GM10266 (cell line): ENCODE results near the gene SESN1.
"Not testable (repeated sequence)": the region's sequence is repeated elsewhere in the genome, so short reads cannot be mapped to it uniquely, and the experiment has no call there.

Experiments used
- DNase-seq: peaks from one replicate; pipeline ENCODE4 v3.0.0; 2012; ENCODE audit errors: extremely low spot score
- TF ChIP-seq, protein P1 (sequence below): IDR thresholded peaks from 2 replicates; pipeline ENCODE4 v1.5.1; 2012; ENCODE audit warnings: mild to moderate bottlenecking, low read depth; ENCODE audit not compliant: control insufficient read depth, insufficient read depth; ENCODE audit errors: missing control alignments

The SESN1 gene

DNA sequence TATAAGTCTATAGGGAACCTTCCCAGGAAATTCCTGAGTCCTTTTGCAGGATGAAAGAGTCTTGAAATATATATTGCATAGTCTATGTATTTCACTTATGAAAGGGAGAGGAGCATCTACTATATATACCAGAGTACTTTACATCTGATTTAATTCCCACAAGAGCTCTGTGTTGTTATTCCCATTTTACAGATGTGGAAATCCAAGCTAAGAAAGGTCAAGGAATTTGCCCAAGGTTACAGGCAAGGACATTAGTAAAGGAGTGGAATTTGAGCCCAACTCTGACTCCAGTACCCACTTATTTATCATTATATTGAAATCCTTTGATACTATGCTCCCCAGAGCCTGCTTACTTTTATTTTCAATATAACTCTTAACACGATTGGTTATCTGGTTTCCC is 2.6 kb downstream of the SESN1 start:
- TF ChIP-seq, protein P1, sequence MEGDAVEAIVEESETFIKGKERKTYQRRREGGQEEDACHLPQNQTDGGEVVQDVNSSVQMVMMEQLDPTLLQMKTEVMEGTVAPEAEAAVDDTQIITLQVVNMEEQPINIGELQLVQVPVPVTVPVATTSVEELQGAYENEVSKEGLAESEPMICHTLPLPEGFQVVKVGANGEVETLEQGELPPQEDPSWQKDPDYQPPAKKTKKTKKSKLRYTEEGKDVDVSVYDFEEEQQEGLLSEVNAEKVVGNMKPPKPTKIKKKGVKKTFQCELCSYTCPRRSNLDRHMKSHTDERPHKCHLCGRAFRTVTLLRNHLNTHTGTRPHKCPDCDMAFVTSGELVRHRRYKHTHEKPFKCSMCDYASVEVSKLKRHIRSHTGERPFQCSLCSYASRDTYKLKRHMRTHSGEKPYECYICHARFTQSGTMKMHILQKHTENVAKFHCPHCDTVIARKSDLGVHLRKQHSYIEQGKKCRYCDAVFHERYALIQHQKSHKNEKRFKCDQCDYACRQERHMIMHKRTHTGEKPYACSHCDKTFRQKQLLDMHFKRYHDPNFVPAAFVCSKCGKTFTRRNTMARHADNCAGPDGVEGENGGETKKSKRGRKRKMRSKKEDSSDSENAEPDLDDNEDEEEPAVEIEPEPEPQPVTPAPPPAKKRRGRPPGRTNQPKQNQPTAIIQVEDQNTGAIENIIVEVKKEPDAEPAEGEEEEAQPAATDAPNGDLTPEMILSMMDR, result no peak
- no peak for DNase-seq

DNA sequence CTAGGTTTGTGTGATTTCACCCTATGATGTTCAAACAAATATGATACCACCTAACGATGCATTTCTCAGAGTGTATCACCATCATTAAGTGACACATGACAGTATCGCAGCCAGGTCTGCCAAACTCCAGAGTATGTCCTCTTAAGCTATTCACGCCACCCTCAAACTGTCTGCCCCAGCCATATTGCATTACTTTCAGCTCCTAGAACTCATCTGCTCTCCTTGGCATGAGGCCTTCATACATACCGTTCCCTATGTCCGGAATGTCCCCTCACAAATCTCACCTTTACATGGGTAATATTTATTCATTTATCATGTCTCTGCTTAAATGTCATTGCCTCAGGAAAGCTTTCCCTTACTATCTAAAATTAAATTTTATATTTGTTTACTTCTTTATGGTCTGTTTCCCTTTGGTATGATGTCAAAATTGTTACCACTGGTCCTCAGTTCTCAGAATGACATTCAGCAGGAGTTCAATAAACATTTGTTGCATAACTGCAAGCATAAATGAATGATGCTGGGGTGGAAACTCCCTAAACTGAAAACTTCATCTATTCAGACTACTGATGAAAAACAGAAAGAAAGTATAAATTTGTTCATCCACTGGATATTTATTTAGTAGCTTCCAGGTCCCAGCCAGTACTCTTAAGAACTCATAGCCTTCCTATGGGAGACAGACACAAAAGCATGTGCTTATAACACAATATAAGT is 3.2 kb downstream of the SESN1 start:
- DNase-seq, result no peak
- TF ChIP-seq, protein P1, result no peak

DNA sequence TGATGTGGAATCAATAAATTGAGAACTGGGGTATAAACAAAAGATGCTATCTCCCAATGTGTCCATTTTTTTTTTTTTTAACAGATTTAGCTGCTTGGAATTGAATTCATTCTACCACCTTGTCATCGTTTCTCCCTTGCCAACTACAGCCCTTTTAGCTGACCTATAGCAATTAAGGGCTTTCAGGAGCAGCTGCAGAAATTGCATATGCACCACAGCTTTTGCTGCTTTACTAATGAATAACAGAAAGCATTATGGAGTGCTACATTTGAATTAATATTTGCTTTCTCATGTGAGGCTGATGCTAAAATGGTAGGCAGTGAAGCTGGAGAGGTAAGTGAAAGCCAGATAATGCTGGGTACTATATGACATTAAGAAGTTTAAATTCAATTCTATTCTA is 5.7 kb downstream of the SESN1 start:
- DNase-seq, result no peak

DNA sequence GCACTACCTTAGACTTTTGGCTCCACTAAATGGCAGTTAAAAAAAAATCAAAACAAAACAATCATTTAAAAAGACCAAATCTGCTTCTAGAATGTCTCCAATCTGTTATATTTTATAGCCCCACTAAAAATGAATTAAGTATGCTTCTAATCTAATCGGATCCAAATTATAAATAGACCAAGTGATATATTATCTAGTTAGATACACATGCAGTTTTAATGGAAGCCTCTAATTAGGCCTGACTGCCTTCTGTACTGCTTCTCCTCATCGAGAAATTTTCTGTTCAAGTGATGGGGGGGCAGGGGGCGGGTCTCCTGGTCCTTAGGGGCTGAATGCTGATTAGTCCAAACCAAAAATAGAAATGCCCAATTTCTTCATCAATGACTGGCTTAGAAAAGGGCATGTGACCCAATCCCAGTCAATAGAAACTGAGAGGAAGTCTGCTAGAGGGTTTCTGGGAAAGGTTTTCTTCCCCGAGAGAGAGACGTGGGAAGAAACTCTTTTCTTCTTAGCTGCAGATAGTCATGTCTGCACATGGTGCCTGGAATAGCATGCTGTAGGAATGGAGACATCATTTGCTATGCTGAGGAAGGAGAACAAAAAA is 6.9 kb downstream of the SESN1 start:
- TF ChIP-seq, protein P1, result no peak
- DNase-seq, result no peak

More for the DNA sequence above, 5.7 kb downstream of the SESN1 start:
- TF ChIP-seq, protein P1, result no peak

DNA sequence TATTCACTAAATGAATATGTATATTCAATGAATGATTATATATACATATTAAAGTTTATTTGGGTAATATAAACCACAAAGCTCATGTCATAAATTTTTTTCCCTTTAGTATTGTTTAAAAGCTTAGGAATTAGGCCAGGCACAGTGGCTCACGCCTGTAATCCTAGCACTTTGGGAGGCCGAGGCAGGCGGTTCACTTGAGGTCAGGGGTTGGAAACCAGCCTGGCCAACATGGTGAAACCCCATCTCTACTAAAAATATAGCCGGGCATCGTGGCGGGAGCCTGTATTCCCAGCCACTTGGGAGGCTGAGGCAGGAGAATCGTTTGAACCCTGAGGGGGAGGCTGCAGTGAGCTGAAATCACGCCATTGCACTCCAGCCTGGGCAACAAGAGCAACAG is 10.5 kb downstream of the SESN1 start:
- not testable (repeated sequence) for DNase-seq

DNA sequence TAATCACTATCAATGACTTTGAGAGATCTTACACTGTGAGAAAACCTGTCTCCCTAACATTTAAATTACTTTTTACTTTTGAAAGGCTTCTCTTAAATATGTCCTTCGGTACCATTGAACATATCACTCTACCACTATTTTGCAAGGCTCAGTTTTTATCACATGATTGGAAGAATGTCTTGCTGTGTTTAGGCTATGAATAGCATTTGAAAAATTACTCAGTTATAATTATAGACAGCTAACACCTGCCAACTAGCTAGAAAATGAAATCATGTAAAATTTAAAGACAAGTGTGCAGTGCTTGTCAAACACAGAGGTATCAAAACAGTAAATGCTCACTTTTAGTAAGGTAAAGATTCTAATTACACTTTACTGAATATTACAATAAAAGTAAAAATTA is 11.0 kb downstream of the SESN1 start:
- DNase-seq, result no peak
- TF ChIP-seq, protein P1, result no peak

DNA sequence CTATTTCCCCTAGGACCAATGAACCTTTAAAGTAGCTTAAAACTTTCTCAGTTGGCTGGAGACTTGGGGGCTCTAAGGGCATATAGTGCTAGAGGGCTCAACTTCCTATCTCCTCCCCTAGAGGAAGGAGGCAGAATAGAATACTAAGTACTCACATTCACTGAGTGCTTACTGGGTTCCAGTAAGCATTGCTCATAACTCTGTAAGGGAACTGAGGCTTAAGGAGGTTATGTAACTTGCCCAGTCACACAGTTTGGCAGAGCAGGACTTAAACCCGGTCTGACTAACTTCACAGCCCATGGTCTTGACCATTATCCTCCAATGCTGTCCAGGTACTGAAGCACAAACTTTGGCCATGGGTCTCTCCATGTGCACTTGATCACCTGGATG is 12.5 kb downstream of the SESN1 start:
- no peak for DNase-seq
- TF ChIP-seq, protein P1, result no peak
